HepG2 (cell line): Measurements from ENCODE around the gene FXYD5. TPM values are rescaled to one million over a fixed set of nuclear protein-coding genes. Genes with fewer than 3 reads are reported as not detected.

ENCODE experiments used
- ATAC-seq: fragments of 200-7000 bp; cut with Tn5 transposase; 3 replicates; pipeline ENCODE4 v1.9.1; 2020; ENCODE audit warnings: mild to moderate bottlenecking, moderate library complexity
- BruUV-seq: library from RNA; stranded (reverse); fragments of 400-500 nt; replicated peaks from 2 replicates; lab custom pipeline; 2021; lab: Mats Ljungman, UMichigan
- CTCF ChIA-PET: fragments of 300-600 bp; formaldehyde crosslinking; extraction: SDS; loops from one replicate; lab custom pipeline; 2021; ENCODE audit warnings: low total read pairs, inconsistent platforms, low intra/inter-chr PET ratio; lab: Yijun Ruan, JAX
- POLR2A ChIA-PET: fragments of 350-600 bp; sonication (Branson Sonifier 250); formaldehyde crosslinking; loops from one replicate; lab custom pipeline; 2020; ENCODE audit warnings: antibody characterized with exemption, inconsistent platforms; lab: Yijun Ruan, JAX
- DNase-seq: peaks from one replicate; pipeline ENCODE4 v3.0.0-alpha.2; 2015; ENCODE audit warnings: low spot score
- FAIRE-seq: peaks from 3 replicates; lab custom pipeline; 2011; peaks lifted over from hg19 to GRCh38; lab: Jason Lieb, UNC
- H2AFZ ChIP-seq: one replicate; pipeline ENCODE4 v1.6.1; 2011; ENCODE audit warnings: low read length, inconsistent platforms
- H3K27ac ChIP-seq: fragments of 300-600 bp; 3 replicates; pipeline ENCODE4 v1.8.0; 2011; ENCODE audit warnings: mixed run types, mild to moderate bottlenecking, mixed read lengths, low read length, inconsistent platforms; ENCODE audit not compliant: insufficient read depth; ENCODE audit errors: extremely low read length
- H3K27me3 ChIP-seq, 2 experiments: fragments of 200-600 bp in 1 of 2; 2 replicates in 1 of 2; 3 replicates in 1 of 2; pipeline versions ENCODE4 v1.6.0 to v1.8.0; 2011; ENCODE audit warnings: low read length in 2 of 2, mild to moderate bottlenecking in 2 of 2, moderate library complexity in 2 of 2, inconsistent platforms in 1 of 2; ENCODE audit not compliant: insufficient read depth in 2 of 2, control insufficient read depth in 1 of 2
- H3K36me3 ChIP-seq, 2 experiments: fragments of 200-600 bp in 1 of 2; replicated peaks in 1 of 2; 2 replicates in 1 of 2; 3 replicates in 1 of 2; pipeline versions ENCODE4 v1.5.1 to v1.8.0; 2011; ENCODE audit warnings: low read length in 2 of 2, inconsistent platforms in 1 of 2; ENCODE audit not compliant: insufficient read depth in 2 of 2, control insufficient read depth in 1 of 2
- H3K4me1 ChIP-seq: 2 replicates; pipeline ENCODE4 v1.5.1; 2012; ENCODE audit warnings: low read length, inconsistent platforms; ENCODE audit not compliant: insufficient read depth
- H3K4me2 ChIP-seq: 2 replicates; pipeline ENCODE4 v1.6.0; 2011; ENCODE audit warnings: low read depth, low read length, inconsistent platforms
- H3K4me3 ChIP-seq, 3 experiments: fragments of 200-600 bp in 1 of 3; sonication (generic), shearing (Covaris generic) in 1 of 3; replicated peaks in 1 of 3; 2 replicates each; pipeline ENCODE4 v1.5.1; 2011 to 2016; ENCODE audit warnings: low read length in 3 of 3, inconsistent platforms in 2 of 3, low read depth in 2 of 3, mild to moderate bottlenecking in 2 of 3, control low read depth in 1 of 3, mixed read lengths in 1 of 3; ENCODE audit not compliant: insufficient read depth in 1 of 3
- H3K79me2 ChIP-seq: one replicate; pipeline ENCODE4 v1.6.1; 2011; ENCODE audit warnings: low read length, inconsistent platforms; ENCODE audit not compliant: insufficient read depth
- H3K9ac ChIP-seq: 2 replicates; pipeline ENCODE4 v1.6.0; 2011; ENCODE audit warnings: mild to moderate bottlenecking, low read depth, low read length, inconsistent platforms; ENCODE audit not compliant: insufficient read depth
- H3K9me3 ChIP-seq: 2 replicates; pipeline ENCODE4 v1.5.1; 2012; ENCODE audit warnings: mild to moderate bottlenecking, low read length
- H4K20me1 ChIP-seq: 2 replicates; pipeline ENCODE4 v1.6.0; 2011; ENCODE audit warnings: inconsistent platforms, mild to moderate bottlenecking, low read length, moderate library complexity; ENCODE audit not compliant: insufficient read depth
- CHCHD3 ChIP-seq: sonication (generic); formaldehyde crosslinking; IDR thresholded peaks from 2 replicates; pipeline ENCODE4 v1.8.0; 2022; ENCODE audit warnings: mild to moderate bottlenecking, missing genetic modification reagents, moderate library complexity
- ETV5 ChIP-seq: IDR thresholded peaks from 2 replicates; pipeline ENCODE4 v1.6.1; 2018; ENCODE audit warnings: missing biosample characterization, missing genetic modification reagents, inconsistent platforms, borderline replicate concordance
- MEF2D ChIP-seq: sonication (generic); formaldehyde crosslinking; IDR thresholded peaks from 2 replicates; pipeline ENCODE4 v1.5.1; 2020; ENCODE audit warnings: mild to moderate bottlenecking, missing genetic modification reagents
- NFIB ChIP-seq: sonication (generic); formaldehyde crosslinking; IDR thresholded peaks from 2 replicates; pipeline ENCODE4 v1.9.0; 2021; ENCODE audit warnings: missing genetic modification reagents, mild to moderate bottlenecking, borderline replicate concordance
- NR2F6 ChIP-seq, 2 experiments: IDR thresholded peaks; 2 replicates each; pipeline ENCODE4 v1.6.1; 2016; ENCODE audit warnings: antibody characterized with exemption in 1 of 2, mild to moderate bottlenecking in 1 of 2
- RBM22 ChIP-seq: fragments of 200-400 bp; formaldehyde crosslinking; optimal IDR thresholded peaks from 2 replicates; pipeline ENCODE3; 2017; ENCODE audit warnings: mild to moderate bottlenecking, low read length, moderate library complexity
- SIN3B ChIP-seq: fragments of 150-350 bp; IDR thresholded peaks from 2 replicates; pipeline ENCODE4 v1.6.1; 2014; ENCODE audit warnings: low read length
- ZNF34 ChIP-seq: sonication (generic); formaldehyde crosslinking; IDR thresholded peaks from 2 replicates; pipeline ENCODE4 v1.4.0; 2020; ENCODE audit warnings: mild to moderate bottlenecking, missing genetic modification reagents, borderline replicate concordance
- ZNF792 ChIP-seq: IDR thresholded peaks from 2 replicates; pipeline ENCODE4 v1.6.1; 2016
- ZSCAN31 ChIP-seq: sonication (generic); formaldehyde crosslinking; IDR thresholded peaks from 2 replicates; pipeline ENCODE4 v1.5.0; 2020; ENCODE audit warnings: low read depth, mild to moderate bottlenecking, missing genetic modification reagents
- WGBS: methylation state at CpG from one replicate; pipeline ENCODE4 v1.1.6; 2017; ENCODE audit warnings: low lambda C conversion rate; 5-methylcytosine and 5-hydroxymethylcytosine counted together
- in situ Hi-C: cut with HindIII; loops from 2 replicates; pipeline ENCODE4 v1.10.0; 2017; ENCODE audit warnings: low pct_unique_long_range_greater_than_20kb; ENCODE audit not compliant: extremely low pct_ligation_motif_present
- intact Hi-C: fragments of 100-400 bp; cut with micrococcal nuclease; formaldehyde crosslinking; loops from one replicate; pipeline ENCODE4 v1.10.0; 2022; ENCODE audit not compliant: unreplicated experiment
- polyA plus RNA-seq, 8 experiments: library from polyadenylated mRNA; depleted of rRNA in 3 of 8; stranded (reverse) in 7 of 8; unstranded in 1 of 8; fragments of >200 nt; fragmentation: Illumina TruSeq in 4 of 8; extraction: Trizol in 4 of 8; gene quantifications; 2 replicates each; pipeline versions ENCODE4 v1.2.1 to v1.2.3, GENCODE V29; 2011 to 2016; ENCODE audit warnings: low read depth in 4 of 8, missing spikeins in 1 of 8, mixed read lengths in 1 of 8; ENCODE audit not compliant: insufficient read depth in 1 of 8
- total RNA-seq, 5 experiments: library from RNA; depleted of rRNA; stranded (reverse); fragments of >200 nt; fragmentation: Illumina TruSeq; extraction: Trizol; gene quantifications; 2 replicates each; pipeline ENCODE4 v1.2.3, GENCODE V29; 2016; ENCODE audit warnings: low read depth in 1 of 5
- TF ChIP-seq, protein P1 (sequence below): sonication (generic); formaldehyde crosslinking; IDR thresholded peaks from 2 replicates; pipeline ENCODE4 v1.8.0; 2022; ENCODE audit warnings: mild to moderate bottlenecking, missing genetic modification reagents; ENCODE audit not compliant: insufficient replicate concordance
- TF ChIP-seq, protein P2 (sequence below): sonication (generic); formaldehyde crosslinking; IDR thresholded peaks from 2 replicates; pipeline ENCODE4 v1.4.0; 2020; ENCODE audit warnings: missing genetic modification reagents
- TF ChIP-seq, protein P3 (sequence below): sonication (generic); formaldehyde crosslinking; IDR thresholded peaks from 2 replicates; pipeline ENCODE4 v1.4.0; 2020; ENCODE audit warnings: low read depth, missing genetic modification reagents

FXYD5 gene
- total and polyA plus RNA-seq, 2 of the 13 experiments (the other 11 are each of a cell fraction or from before 2014, with no cell fraction given): 0.65 TPM; not detected in 1

DNA sequence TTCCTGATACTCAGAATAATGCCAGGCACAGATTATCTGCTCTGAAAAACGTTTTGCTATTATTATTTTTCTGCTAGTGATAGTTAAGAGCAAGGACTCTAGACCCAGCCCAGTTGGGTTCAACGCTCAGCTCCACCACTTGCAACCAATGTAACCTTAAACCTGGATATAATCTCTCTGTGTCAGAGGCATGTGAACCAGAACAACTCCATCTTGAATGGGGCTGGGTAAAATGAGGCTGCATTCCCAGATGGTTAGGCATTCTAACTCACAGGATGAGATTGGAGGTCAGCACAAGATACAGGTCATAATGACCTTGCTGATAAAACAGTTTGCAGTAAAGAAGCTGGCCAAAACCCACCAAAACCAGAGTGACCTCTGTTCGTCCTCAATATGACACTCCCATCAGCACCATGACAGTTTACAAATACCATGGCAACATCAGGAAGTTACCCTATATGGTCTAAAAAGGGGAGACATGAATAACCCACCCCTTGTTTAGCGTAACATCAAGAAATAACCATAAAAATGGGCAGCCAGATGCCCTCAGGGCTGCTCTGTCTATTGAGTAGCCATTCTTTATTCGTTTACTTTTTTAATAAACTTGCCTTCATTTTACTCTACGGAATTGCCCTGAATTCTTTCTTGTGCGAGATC, 60.4 kb downstream of the FXYD5 start:
- Histone ChIP-seq H3K79me2 (no peaks in the 10 kb centered on the region), H4K20me1 (no peaks in the 10 kb centered on the region), H3K36me3 (no peaks in the 10 kb centered on the region), H3K4me3 (no peak overlapping the region), H3K9me3 (no peaks in the 10 kb centered on the region), H3K4me2 (no peak overlapping the region), H2AFZ (no peak overlapping the region), H3K27ac (no peak overlapping the region), H3K9ac (no peak overlapping the region), H3K4me1 (peaks cover 30% of the 10 kb centered on the region), H3K27me3 (no peaks in the 10 kb centered on the region)
- 29% methylated on average over 7 of the region's 7 CpGs for WGBS
- no TSS peak for BruUV-seq
- no peak for FAIRE-seq
- no peak for TF ChIP-seq ZNF34
- TF ChIP-seq, protein P1, sequence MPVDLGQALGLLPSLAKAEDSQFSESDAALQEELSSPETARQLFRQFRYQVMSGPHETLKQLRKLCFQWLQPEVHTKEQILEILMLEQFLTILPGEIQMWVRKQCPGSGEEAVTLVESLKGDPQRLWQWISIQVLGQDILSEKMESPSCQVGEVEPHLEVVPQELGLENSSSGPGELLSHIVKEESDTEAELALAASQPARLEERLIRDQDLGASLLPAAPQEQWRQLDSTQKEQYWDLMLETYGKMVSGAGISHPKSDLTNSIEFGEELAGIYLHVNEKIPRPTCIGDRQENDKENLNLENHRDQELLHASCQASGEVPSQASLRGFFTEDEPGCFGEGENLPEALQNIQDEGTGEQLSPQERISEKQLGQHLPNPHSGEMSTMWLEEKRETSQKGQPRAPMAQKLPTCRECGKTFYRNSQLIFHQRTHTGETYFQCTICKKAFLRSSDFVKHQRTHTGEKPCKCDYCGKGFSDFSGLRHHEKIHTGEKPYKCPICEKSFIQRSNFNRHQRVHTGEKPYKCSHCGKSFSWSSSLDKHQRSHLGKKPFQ (CRISPR knock-in tag): no peak
- TF ChIP-seq, protein P2, sequence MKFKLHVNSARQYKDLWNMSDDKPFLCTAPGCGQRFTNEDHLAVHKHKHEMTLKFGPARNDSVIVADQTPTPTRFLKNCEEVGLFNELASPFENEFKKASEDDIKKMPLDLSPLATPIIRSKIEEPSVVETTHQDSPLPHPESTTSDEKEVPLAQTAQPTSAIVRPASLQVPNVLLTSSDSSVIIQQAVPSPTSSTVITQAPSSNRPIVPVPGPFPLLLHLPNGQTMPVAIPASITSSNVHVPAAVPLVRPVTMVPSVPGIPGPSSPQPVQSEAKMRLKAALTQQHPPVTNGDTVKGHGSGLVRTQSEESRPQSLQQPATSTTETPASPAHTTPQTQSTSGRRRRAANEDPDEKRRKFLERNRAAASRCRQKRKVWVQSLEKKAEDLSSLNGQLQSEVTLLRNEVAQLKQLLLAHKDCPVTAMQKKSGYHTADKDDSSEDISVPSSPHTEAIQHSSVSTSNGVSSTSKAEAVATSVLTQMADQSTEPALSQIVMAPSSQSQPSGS (CRISPR knock-in tag): no peak
- TF ChIP-seq RBM22: no peak
- no peak for TF ChIP-seq SIN3B
- no peak for TF ChIP-seq ZNF792 (CRISPR knock-in tag)
- no peak for TF ChIP-seq CHCHD3 (CRISPR knock-in tag)
- TF ChIP-seq ZSCAN31 (CRISPR knock-in tag): no peak
- no peak for TF ChIP-seq ETV5 (CRISPR knock-in tag)
- no peak for TF ChIP-seq NR2F6 (IDR thresholded peaks at IDR 0.05)
- no peak for TF ChIP-seq NR2F6 (CRISPR knock-in tag; IDR thresholded peaks at IDR 0.05)
- no peak for TF ChIP-seq MEF2D
- TF ChIP-seq, protein P3, sequence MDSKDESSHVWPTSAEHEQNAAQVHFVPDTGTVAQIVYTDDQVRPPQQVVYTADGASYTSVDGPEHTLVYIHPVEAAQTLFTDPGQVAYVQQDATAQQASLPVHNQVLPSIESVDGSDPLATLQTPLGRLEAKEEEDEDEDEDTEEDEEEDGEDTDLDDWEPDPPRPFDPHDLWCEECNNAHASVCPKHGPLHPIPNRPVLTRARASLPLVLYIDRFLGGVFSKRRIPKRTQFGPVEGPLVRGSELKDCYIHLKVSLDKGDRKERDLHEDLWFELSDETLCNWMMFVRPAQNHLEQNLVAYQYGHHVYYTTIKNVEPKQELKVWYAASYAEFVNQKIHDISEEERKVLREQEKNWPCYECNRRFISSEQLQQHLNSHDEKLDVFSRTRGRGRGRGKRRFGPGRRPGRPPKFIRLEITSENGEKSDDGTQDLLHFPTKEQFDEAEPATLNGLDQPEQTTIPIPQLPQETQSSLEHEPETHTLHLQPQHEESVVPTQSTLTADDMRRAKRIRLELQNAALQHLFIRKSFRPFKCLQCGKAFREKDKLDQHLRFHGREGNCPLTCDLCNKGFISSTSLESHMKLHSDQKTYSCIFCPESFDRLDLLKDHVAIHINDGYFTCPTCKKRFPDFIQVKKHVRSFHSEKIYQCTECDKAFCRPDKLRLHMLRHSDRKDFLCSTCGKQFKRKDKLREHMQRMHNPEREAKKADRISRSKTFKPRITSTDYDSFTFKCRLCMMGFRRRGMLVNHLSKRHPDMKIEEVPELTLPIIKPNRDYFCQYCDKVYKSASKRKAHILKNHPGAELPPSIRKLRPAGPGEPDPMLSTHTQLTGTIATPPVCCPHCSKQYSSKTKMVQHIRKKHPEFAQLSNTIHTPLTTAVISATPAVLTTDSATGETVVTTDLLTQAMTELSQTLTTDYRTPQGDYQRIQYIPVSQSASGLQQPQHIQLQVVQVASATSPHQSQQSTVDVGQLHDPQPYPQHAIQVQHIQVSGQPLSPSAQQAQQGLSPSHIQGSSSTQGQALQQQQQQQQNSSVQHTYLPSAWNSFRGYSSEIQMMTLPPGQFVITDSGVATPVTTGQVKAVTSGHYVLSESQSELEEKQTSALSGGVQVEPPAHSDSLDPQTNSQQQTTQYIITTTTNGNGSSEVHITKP (CRISPR knock-in tag): no peak
- TF ChIP-seq NFIB (CRISPR knock-in tag): no peak
- in situ Hi-C loops (no loop called here), intact Hi-C loops (no loop called here)
- POLR2A ChIA-PET: no interaction called here
- CTCF ChIA-PET: no interaction called here
- ATAC-seq: no peak
- no peak for DNase-seq
